Spleen (tissue), 7 donors: ENCODE data around the gene ANP32B.

Experiments
- POLR2A ChIP-seq, 3 donors: fragments of 450-650 bp; IDR thresholded peaks; one replicate each; pipeline ENCODE4 v1.5.1; 2017; ENCODE audit warnings: antibody characterized with exemption in 3 of 3, mild to moderate bottlenecking in 1 of 3
- POLR2AphosphoS5 ChIP-seq, 3 donors: sonication (generic); formaldehyde crosslinking; IDR thresholded peaks; one replicate each; pipeline ENCODE4 v1.5.1; 2017; ENCODE audit warnings: antibody characterized with exemption in 3 of 3
- TF ChIP-seq, protein P1 (sequence below), 11 experiments: fragments of 200-600 bp in 7 of 11; fragments of 450-650 bp in 4 of 11; sonication (generic) in 4 of 11; IDR thresholded peaks in 8 of 11; conservative IDR thresholded peaks in 3 of 11; 1 replicate in 7 of 11; 2 replicates in 4 of 11; pipeline versions ENCODE4 v1.4.0 to v1.8.0; 2016 to 2021; ENCODE audit warnings: antibody characterized with exemption in 11 of 11, inconsistent platforms in 4 of 11, mild to moderate bottlenecking in 1 of 11
- donor health status: DM: no; HTN: no; CAD: no; lungs with moderate emphysema.
- donor health status: DM: no; HTN: no; CAD: no.
- donor health status: DM: no; HTN: no; CAD: no.

DNA sequence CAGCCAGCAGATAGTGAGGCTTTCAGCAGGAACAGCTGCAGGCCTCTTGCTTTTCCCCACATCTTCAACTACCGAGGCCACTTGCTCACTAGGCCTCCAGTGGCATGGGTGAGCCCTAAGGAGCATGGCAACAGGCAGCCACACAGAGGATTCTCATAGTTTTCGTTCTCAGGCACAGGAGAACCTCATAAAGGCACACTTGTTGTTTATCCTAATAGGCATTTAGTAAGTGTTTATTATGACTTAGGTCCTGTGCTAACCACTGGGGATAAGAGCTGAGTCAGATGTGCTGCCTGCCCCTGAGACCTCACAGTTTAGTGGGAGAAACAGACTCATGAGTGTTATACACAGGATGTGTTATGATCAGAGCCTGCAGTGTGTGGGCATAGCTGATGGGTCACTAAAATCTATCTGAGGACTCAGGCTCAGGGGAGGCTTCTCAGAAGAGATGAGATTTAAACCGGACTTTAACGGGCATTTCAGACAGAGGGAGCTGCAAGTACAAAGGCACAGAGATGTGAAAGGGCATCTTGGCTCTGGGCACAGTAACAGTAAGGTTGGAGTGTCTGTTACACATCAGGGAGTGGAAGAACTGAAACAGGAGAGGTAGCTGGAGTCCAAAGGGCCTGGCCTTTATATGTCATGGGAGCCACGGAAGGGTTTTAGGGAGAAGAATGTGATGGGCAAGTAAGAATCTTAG lies 24.2 kb upstream of the ANP32B start:
- TF ChIP-seq, protein P1, sequence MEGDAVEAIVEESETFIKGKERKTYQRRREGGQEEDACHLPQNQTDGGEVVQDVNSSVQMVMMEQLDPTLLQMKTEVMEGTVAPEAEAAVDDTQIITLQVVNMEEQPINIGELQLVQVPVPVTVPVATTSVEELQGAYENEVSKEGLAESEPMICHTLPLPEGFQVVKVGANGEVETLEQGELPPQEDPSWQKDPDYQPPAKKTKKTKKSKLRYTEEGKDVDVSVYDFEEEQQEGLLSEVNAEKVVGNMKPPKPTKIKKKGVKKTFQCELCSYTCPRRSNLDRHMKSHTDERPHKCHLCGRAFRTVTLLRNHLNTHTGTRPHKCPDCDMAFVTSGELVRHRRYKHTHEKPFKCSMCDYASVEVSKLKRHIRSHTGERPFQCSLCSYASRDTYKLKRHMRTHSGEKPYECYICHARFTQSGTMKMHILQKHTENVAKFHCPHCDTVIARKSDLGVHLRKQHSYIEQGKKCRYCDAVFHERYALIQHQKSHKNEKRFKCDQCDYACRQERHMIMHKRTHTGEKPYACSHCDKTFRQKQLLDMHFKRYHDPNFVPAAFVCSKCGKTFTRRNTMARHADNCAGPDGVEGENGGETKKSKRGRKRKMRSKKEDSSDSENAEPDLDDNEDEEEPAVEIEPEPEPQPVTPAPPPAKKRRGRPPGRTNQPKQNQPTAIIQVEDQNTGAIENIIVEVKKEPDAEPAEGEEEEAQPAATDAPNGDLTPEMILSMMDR (IDR thresholded peaks at IDR 0.05 in 8 of 11, conservative IDR thresholded peaks at IDR 0.05 in 3 of 11), result no peak
- no peak for TF ChIP-seq POLR2AphosphoS5 (IDR thresholded peaks at IDR 0.05)
- TF ChIP-seq POLR2A (IDR thresholded peaks at IDR 0.05), result no peak
